ENCODE measurements around the gene ZBTB8A. TPM values are rescaled to one million over a fixed set of nuclear protein-coding genes. Genes with fewer than 3 reads are reported as not detected.
A peak's percentile ranks its signal among the peaks of the same experiment; 100 is the strongest.

ZBTB8A gene
- total and polyA plus RNA-seq, 2 of the 13 experiments (the other 11 are each of a cell fraction or from before 2014, with no cell fraction given): 1.3 to 3.7 TPM

- H4K20me1 ChIP-seq (ENCODE audit: insufficient read depth, low read length): no peaks in the 10 kb centered on the region
- no peaks in the 10 kb centered on the region for H3K79me2 ChIP-seq (ENCODE audit: insufficient read depth, low read length)
- H3K9me3 ChIP-seq (ENCODE audit: low read length): no peaks in the 10 kb centered on the region
- no peak overlapping the region for H3K4me2 ChIP-seq (ENCODE audit: low read depth, low read length)
- intact Hi-C loops (cut with micrococcal nuclease; ENCODE audit: unreplicated experiment) (no loop called here), in situ Hi-C loops (cut with HindIII; ENCODE audit: extremely low pct_ligation_motif_present, low pct_unique_long_range_greater_than_20kb) (no loop called here)
- ATAC-seq (no peak), DNase-seq (ENCODE audit: low spot score) (no peak), FAIRE-seq (no peak)
- no peak overlapping the region for H2AFZ ChIP-seq (ENCODE audit: low read length)
- TF ChIP-seq ZNF7 (CRISPR knock-in tag; IDR thresholded peaks at IDR 0.05): peak; percentile 64; the same call in 1 of the 2 replicates
- no peak for TF ChIP-seq RBFOX2 (IDR thresholded peaks at IDR 0.05; ENCODE audit: low read depth, low read length)
- no TSS peak for BruUV-seq (replicated peaks)
- ChIA-PET POLR2A (interaction anchor here (0.6 kb wide), 1 partner anchor 43 kb away, joined by 3 read pairs; no protein-coding TSS in a partner anchor), CTCF (ENCODE audit: low intra/inter-chr PET ratio, low total read pairs) (no interaction called here)
- 0 out of 5 replicates have a peak, but pooled peaks cover 0 to 1% of the 10 kb centered on the region in 2 experiments for H3K36me3 ChIP-seq (replicated peaks in 1 of 2; ENCODE audit: control insufficient read depth in 1 of 2, insufficient read depth in 2 of 2, low read length in 2 of 2)
- 70% methylated on average over 2 of the region's 2 CpGs for WGBS (ENCODE audit: low lambda C conversion rate)
- no peak overlapping the region for H3K9ac ChIP-seq (ENCODE audit: insufficient read depth, low read depth, low read length)
- no peaks in the 10 kb centered on the region for H3K27me3 ChIP-seq (ENCODE audit: control insufficient read depth in 1 of 2, insufficient read depth in 2 of 2, low read length in 2 of 2)
- no peak overlapping the region for H3K4me3 ChIP-seq (replicated peaks in 1 of 3; ENCODE audit: insufficient read depth in 1 of 3, low read depth in 2 of 3, low read length in 3 of 3)
- H3K4me1 ChIP-seq (ENCODE audit: insufficient read depth, low read length): no peaks in the 10 kb centered on the region
- no peak overlapping the region for H3K27ac ChIP-seq (ENCODE audit: extremely low read length, insufficient read depth, low read length)
Observed at GRCh38 chr1:32568929-32569328, 29.7 kb downstream of the ZBTB8A start.

GRCh38 chr1:32580348-32581017 lies 41.3 kb downstream of the ZBTB8A start:
- DNase-seq (ENCODE audit: low spot score) (no peak), FAIRE-seq (no peak), ATAC-seq (no peak)
- no peak overlapping the region for H3K4me2 ChIP-seq (ENCODE audit: low read depth, low read length)
- H3K79me2 ChIP-seq (ENCODE audit: insufficient read depth, low read length): no peaks in the 10 kb centered on the region
- no peak overlapping the region for H3K9ac ChIP-seq (ENCODE audit: insufficient read depth, low read depth, low read length)
- H3K4me3 ChIP-seq (replicated peaks in 1 of 3; ENCODE audit: insufficient read depth in 1 of 3, low read depth in 2 of 3, low read length in 3 of 3): no peak overlapping the region
- no peaks in the 10 kb centered on the region for H3K27me3 ChIP-seq (ENCODE audit: control insufficient read depth in 1 of 2, insufficient read depth in 2 of 2, low read length in 2 of 2)
- in situ Hi-C loops (cut with HindIII; ENCODE audit: extremely low pct_ligation_motif_present, low pct_unique_long_range_greater_than_20kb) (no loop called here), intact Hi-C loops (cut with micrococcal nuclease; ENCODE audit: unreplicated experiment) (no loop called here)
- no peaks in the 10 kb centered on the region for H3K36me3 ChIP-seq (replicated peaks in 1 of 2; ENCODE audit: control insufficient read depth in 1 of 2, insufficient read depth in 2 of 2, low read length in 2 of 2)
- H2AFZ ChIP-seq (ENCODE audit: low read length): no peak overlapping the region
- H4K20me1 ChIP-seq (ENCODE audit: insufficient read depth, low read length): no peaks in the 10 kb centered on the region
- BruUV-seq (replicated peaks): no TSS peak
- ChIA-PET CTCF (ENCODE audit: low intra/inter-chr PET ratio, low total read pairs) (no interaction called here), POLR2A (no interaction called here)
- no peaks in the 10 kb centered on the region for H3K9me3 ChIP-seq (ENCODE audit: low read length)
- no peaks in the 10 kb centered on the region for H3K4me1 ChIP-seq (ENCODE audit: insufficient read depth, low read length)
- 87% methylated on average over 10 of the region's 10 CpGs for WGBS (ENCODE audit: low lambda C conversion rate)
- no peak overlapping the region for H3K27ac ChIP-seq (ENCODE audit: extremely low read length, insufficient read depth, low read length)
- no peak for TF ChIP-seq DDIT3 (CRISPR knock-in tag; IDR thresholded peaks at IDR 0.05)
- no peak for TF ChIP-seq ZSCAN29 (CRISPR knock-in tag; conservative IDR thresholded peaks at IDR 0.05)
- TF ChIP-seq ATRX (CRISPR knock-in tag; IDR thresholded peaks at IDR 0.05; ENCODE audit: borderline replicate concordance): no peak
- no peak for TF ChIP-seq MIER3 (CRISPR knock-in tag; IDR thresholded peaks at IDR 0.05; ENCODE audit: borderline replicate concordance)
- no peak for TF ChIP-seq ZBTB7A (CRISPR knock-in tag; IDR thresholded peaks at IDR 0.05)
- no peak for TF ChIP-seq TEAD3 (CRISPR knock-in tag; optimal IDR thresholded peaks at IDR 0.05; ENCODE audit: borderline replicate concordance)
- TF ChIP-seq ZNF407 (CRISPR knock-in tag; IDR thresholded peaks at IDR 0.05; ENCODE audit: not compliant biosample characterization): no peak

All from HepG2 (cell line).